ENCODE data around the gene NPHP1. TPM values are rescaled to one million over a fixed set of nuclear protein-coding genes. Genes with fewer than 3 reads are reported as not detected.
"Not testable (repeated sequence)": the region's sequence is repeated elsewhere in the genome, so short reads cannot be mapped to it uniquely, and the experiment has no call there.

The NPHP1 gene
- polyA plus RNA-seq, 1 donor from 2014 or later = 8.0 TPM

- not testable (repeated sequence) for H3K9me3 ChIP-seq (ENCODE audit: low read length)
These were observed 50.6 kb downstream of the NPHP1 start for GRCh38 chr2:110154188-110154587.

GRCh38 chr2:110153416-110153815, 51.4 kb downstream of the NPHP1 start:
- no peaks in the 10 kb centered on the region for H3K9me2 ChIP-seq (ENCODE audit: insufficient read depth, low read length)
- no peaks in the 10 kb centered on the region for H3K79me2 ChIP-seq (replicated peaks; ENCODE audit: insufficient read depth, low read length)
- no peaks in the 10 kb centered on the region for H4K20me1 ChIP-seq (ENCODE audit: insufficient read depth)
- TF ChIP-seq MXI1 (conservative IDR thresholded peaks at IDR 0.05; ENCODE audit: poor library complexity, severe bottlenecking) = no peak
- TF ChIP-seq CTCF (IDR thresholded peaks at IDR 0.05; ENCODE audit: poor library complexity, severe bottlenecking) = no peak
- no peak for TF ChIP-seq POLR2AphosphoS5 (IDR thresholded peaks at IDR 0.05)
- no peak for TF ChIP-seq TAF1 (IDR thresholded peaks at IDR 0.05; ENCODE audit: low read depth)
- no peak for TF ChIP-seq EP300 (conservative IDR thresholded peaks at IDR 0.05; ENCODE audit: poor library complexity, severe bottlenecking)
- no peak for TF ChIP-seq RAD21 (conservative IDR thresholded peaks at IDR 0.05)
- no peak for TF ChIP-seq REST (IDR thresholded peaks at IDR 0.05; ENCODE audit: borderline replicate concordance)
- TF ChIP-seq SMC3 (conservative IDR thresholded peaks at IDR 0.05; ENCODE audit: poor library complexity) = no peak
- TF ChIP-seq EZH2 (IDR thresholded peaks at IDR 0.05; ENCODE audit: borderline replicate concordance, insufficient read depth, low read length, poor library complexity, severe bottlenecking) = no peak
- no peak overlapping the region for H3K27ac ChIP-seq (ENCODE audit: low read length)
- H3K9ac ChIP-seq (ENCODE audit: low read length) = no peak overlapping the region
- H3F3A ChIP-seq (ENCODE audit: insufficient read depth, low read length, poor library complexity, severe bottlenecking) = no peaks in the 10 kb centered on the region
- H3K9me3 ChIP-seq (ENCODE audit: low read length) = peaks cover 4% of the 10 kb centered on the region
- H3K27me3 ChIP-seq (ENCODE audit: insufficient read depth, low read depth, low read length) = no peaks in the 10 kb centered on the region
- no peak overlapping the region for H3K4me2 ChIP-seq (ENCODE audit: low read length)
- no peaks in the 10 kb centered on the region for H3K36me3 ChIP-seq (ENCODE audit: insufficient read depth, low read length)
- no peak overlapping the region for H2AFZ ChIP-seq (ENCODE audit: low read depth, low read length)
- no peak overlapping the region for H3K4me3 ChIP-seq (ENCODE audit: low read length)

More at GRCh38 chr2:110154188-110154587, 50.6 kb downstream of the NPHP1 start:
- H3K9me2 ChIP-seq (ENCODE audit: insufficient read depth, low read length); H3K27me3 ChIP-seq (ENCODE audit: insufficient read depth, low read depth, low read length); H3K27ac ChIP-seq (ENCODE audit: low read length); H4K20me1 ChIP-seq (ENCODE audit: insufficient read depth); H3K9ac ChIP-seq (ENCODE audit: low read length); H3K79me2 ChIP-seq (replicated peaks; ENCODE audit: insufficient read depth, low read length); H3F3A ChIP-seq (ENCODE audit: insufficient read depth, low read length, poor library complexity, severe bottlenecking); H3K36me3 ChIP-seq (ENCODE audit: insufficient read depth, low read length); H3K4me3 ChIP-seq (ENCODE audit: low read length); H3K4me2 ChIP-seq (ENCODE audit: low read length); H2AFZ ChIP-seq (ENCODE audit: low read depth, low read length): not testable (repeated sequence)

- H3K9ac ChIP-seq (ENCODE audit: low read length) = no peak overlapping the region
- no peaks in the 10 kb centered on the region for H3F3A ChIP-seq (ENCODE audit: insufficient read depth, low read length, poor library complexity, severe bottlenecking)
- H2AFZ ChIP-seq (ENCODE audit: low read depth, low read length) = no peak overlapping the region
- H3K79me2 ChIP-seq (replicated peaks; ENCODE audit: insufficient read depth, low read length) = no peaks in the 10 kb centered on the region
- no peak overlapping the region for H3K4me2 ChIP-seq (ENCODE audit: low read length)
- no peak overlapping the region for H3K27ac ChIP-seq (ENCODE audit: low read length)
- TF ChIP-seq SMC3 (conservative IDR thresholded peaks at IDR 0.05; ENCODE audit: poor library complexity) (no peak), CTCF (IDR thresholded peaks at IDR 0.05; ENCODE audit: poor library complexity, severe bottlenecking) (no peak), EP300 (conservative IDR thresholded peaks at IDR 0.05; ENCODE audit: poor library complexity, severe bottlenecking) (no peak), POLR2AphosphoS5 (IDR thresholded peaks at IDR 0.05) (no peak), EZH2 (IDR thresholded peaks at IDR 0.05; ENCODE audit: borderline replicate concordance, insufficient read depth, low read length, poor library complexity, severe bottlenecking) (no peak), MXI1 (conservative IDR thresholded peaks at IDR 0.05; ENCODE audit: poor library complexity, severe bottlenecking) (no peak), TAF1 (IDR thresholded peaks at IDR 0.05; ENCODE audit: low read depth) (no peak), RAD21 (conservative IDR thresholded peaks at IDR 0.05) (no peak), REST (IDR thresholded peaks at IDR 0.05; ENCODE audit: borderline replicate concordance) (no peak)
- H3K27me3 ChIP-seq (ENCODE audit: insufficient read depth, low read depth, low read length) = no peaks in the 10 kb centered on the region
- H4K20me1 ChIP-seq (ENCODE audit: insufficient read depth) = no peaks in the 10 kb centered on the region
- no peaks in the 10 kb centered on the region for H3K9me2 ChIP-seq (ENCODE audit: insufficient read depth, low read length)
- H3K36me3 ChIP-seq (ENCODE audit: insufficient read depth, low read length) = no peaks in the 10 kb centered on the region
- no peak overlapping the region for H3K4me3 ChIP-seq (ENCODE audit: low read length)
- peaks cover 4% of the 10 kb centered on the region for H3K9me3 ChIP-seq (ENCODE audit: low read length)
These were observed 51.9 kb downstream of the NPHP1 start for GRCh38 chr2:110152943-110153342.
